HG02884 (cell line): ENCODE results near the gene OR12D1.

Experiments
- ATAC-seq: cut with Tn5 transposase; IDR thresholded peaks from one replicate; pipeline ENCODE4 v1.9.1; 2021; ENCODE audit warnings: mild to moderate bottlenecking, moderate library complexity; ENCODE audit not compliant: unreplicated experiment

OR12D1 gene

GRCh38 chr6:29462022-29462421 is 47.3 kb downstream of the OR12D1 start:
- ATAC-seq = no peak

- ATAC-seq = no peak
These were observed 50.6 kb downstream of the OR12D1 start for GRCh38 chr6:29465279-29465678.

- no peak for ATAC-seq
These were observed 51.1 kb downstream of the OR12D1 start for GRCh38 chr6:29465801-29466200.

- no peak for ATAC-seq
These were observed 51.5 kb downstream of the OR12D1 start for GRCh38 chr6:29466241-29466640.
